Measurements from ENCODE around the gene GOLGA6L25.
"Not testable (repeated sequence)": the region's sequence is repeated elsewhere in the genome, so short reads cannot be mapped to it uniquely, and the experiment has no call there.

GOLGA6L25 gene

GRCh38 chr15:28553268-28553667, at the start of gene GOLGA6L25:
TSS of gene GOLGA6L25 (plus strand) at chr15:28553568. CDS start at chr15:28553629, 61 bp downstream.
- not testable (repeated sequence) for DNase-seq

- not testable (repeated sequence) for DNase-seq
These were observed 45.0 kb upstream of the GOLGA6L25 start for GRCh38 chr15:28508217-28508889.

- not testable (repeated sequence) for DNase-seq
These were observed 39.2 kb upstream of the GOLGA6L25 start for GRCh38 chr15:28514128-28514527.

- not testable (repeated sequence) for DNase-seq
These were observed 38.2 kb upstream of the GOLGA6L25 start for GRCh38 chr15:28515208-28515607.

GRCh38 chr15:28532954-28533353, 20.4 kb upstream of the GOLGA6L25 start, which contains the start of gene GOLGA8G:
TSS of gene GOLGA8G (minus strand) at chr15:28532971. CDS start at chr15:28532909, 62 bp downstream.
- DNase-seq: not testable (repeated sequence)

GRCh38 chr15:28573351-28573750, 20.0 kb downstream of the GOLGA6L25 start:
- DNase-seq: not testable (repeated sequence)

GRCh38 chr15:28588977-28589606, 35.7 kb downstream of the GOLGA6L25 start:
- not testable (repeated sequence) for DNase-seq

GRCh38 chr15:28589769-28590168, 36.4 kb downstream of the GOLGA6L25 start:
- DNase-seq: not testable (repeated sequence)

GRCh38 chr15:28592395-28592794, 39.0 kb downstream of the GOLGA6L25 start:
- not testable (repeated sequence) for DNase-seq

GRCh38 chr15:28593424-28594129, 40.2 kb downstream of the GOLGA6L25 start:
- not testable (repeated sequence) for DNase-seq

GRCh38 chr15:28597471-28597870, 44.1 kb downstream of the GOLGA6L25 start:
- not testable (repeated sequence) for DNase-seq

GRCh38 chr15:28598209-28598608, 44.8 kb downstream of the GOLGA6L25 start:
- DNase-seq: not testable (repeated sequence)

GRCh38 chr15:28602152-28602551, 48.8 kb downstream of the GOLGA6L25 start:
- not testable (repeated sequence) for DNase-seq
